ENCODE results near the gene UBAP1. TPM values are rescaled to one million over a fixed set of nuclear protein-coding genes. Genes with fewer than 3 reads are reported as not detected.

The UBAP1 gene
- total RNA-seq, 1 donor from 2014 or later: 51.9 TPM

GRCh38 chr9:34157898-34158297 is 20.9 kb upstream of the UBAP1 start:
- no peaks in the 10 kb centered on the region for H3K9me3 ChIP-seq
- DNase-seq (no peak), ATAC-seq (no peak)
- no peak overlapping the region for H3K27ac ChIP-seq
- no peak overlapping the region for H3K4me3 ChIP-seq
- no peaks in the 10 kb centered on the region for H3K27me3 ChIP-seq
- TF ChIP-seq CTCF (IDR thresholded peaks at IDR 0.05): no peak
- H3K4me1 ChIP-seq: no peaks in the 10 kb centered on the region
- intact Hi-C loops (cut with DNase I): no loop called here
- no peaks in the 10 kb centered on the region for H3K36me3 ChIP-seq

DNA sequence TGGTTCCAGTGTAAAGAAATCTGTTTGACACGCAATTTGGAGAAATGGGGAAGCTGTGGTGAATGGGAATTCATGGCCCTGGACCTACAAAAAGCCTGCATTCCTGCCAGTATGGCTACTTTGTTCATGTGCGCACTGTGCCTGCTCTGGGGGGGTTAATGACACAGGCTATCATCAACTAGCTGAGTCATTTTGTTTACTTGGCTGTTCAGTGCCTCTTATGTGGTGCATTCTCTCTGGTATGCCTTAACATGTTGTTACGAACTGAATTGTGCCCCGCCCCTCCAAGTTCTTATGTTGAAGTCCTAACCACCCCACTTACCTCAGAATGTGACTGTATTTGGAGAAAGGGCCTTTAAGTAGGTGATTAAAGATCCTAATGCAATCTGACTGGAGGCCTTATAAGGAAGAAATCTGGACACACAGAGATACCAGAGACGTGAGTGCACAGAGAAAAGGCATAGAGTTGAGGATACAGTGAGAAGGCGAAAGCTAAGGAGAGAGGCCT is 20.4 kb upstream of the UBAP1 start:
- intact Hi-C loops (cut with DNase I): no loop called here
- Histone ChIP-seq H3K27me3 (no peaks in the 10 kb centered on the region), H3K27ac (peak overlapping the region; percentile 56), H3K36me3 (no peaks in the 10 kb centered on the region), H3K9me3 (no peaks in the 10 kb centered on the region), H3K4me1 (no peaks in the 10 kb centered on the region), H3K4me3 (no peak overlapping the region)
- TF ChIP-seq CTCF (IDR thresholded peaks at IDR 0.05): no peak
- ATAC-seq: peak; percentile 93
- DNase-seq: no peak

DNA sequence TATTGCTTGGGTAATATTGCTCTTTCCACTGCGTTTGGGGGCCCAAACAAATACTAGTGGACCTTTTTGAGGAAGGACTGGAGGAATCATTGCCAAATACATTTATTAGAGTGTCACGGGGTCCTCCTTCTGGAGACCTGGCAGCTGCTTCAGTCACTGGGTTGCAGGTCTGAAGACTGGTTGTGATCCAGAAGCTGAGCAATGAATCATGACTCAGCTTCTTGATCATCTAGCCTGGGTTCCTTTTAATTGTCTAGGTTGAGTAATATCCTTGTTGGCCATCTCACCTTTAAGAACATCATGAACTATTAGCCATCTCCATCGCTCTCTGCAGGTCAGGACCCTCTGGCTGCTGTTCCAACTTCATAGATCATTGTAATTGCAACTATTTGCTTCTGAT is 15.4 kb upstream of the UBAP1 start:
- peak; percentile 18 for DNase-seq
- peak; percentile 40 for ATAC-seq
- Histone ChIP-seq H3K36me3 (no peaks in the 10 kb centered on the region), H3K27me3 (no peaks in the 10 kb centered on the region), H3K9me3 (no peaks in the 10 kb centered on the region), H3K27ac (no peak overlapping the region), H3K4me1 (no peaks in the 10 kb centered on the region), H3K4me3 (no peak overlapping the region)
- no peak for TF ChIP-seq CTCF (IDR thresholded peaks at IDR 0.05)
- intact Hi-C loops (cut with DNase I): no loop called here

DNA sequence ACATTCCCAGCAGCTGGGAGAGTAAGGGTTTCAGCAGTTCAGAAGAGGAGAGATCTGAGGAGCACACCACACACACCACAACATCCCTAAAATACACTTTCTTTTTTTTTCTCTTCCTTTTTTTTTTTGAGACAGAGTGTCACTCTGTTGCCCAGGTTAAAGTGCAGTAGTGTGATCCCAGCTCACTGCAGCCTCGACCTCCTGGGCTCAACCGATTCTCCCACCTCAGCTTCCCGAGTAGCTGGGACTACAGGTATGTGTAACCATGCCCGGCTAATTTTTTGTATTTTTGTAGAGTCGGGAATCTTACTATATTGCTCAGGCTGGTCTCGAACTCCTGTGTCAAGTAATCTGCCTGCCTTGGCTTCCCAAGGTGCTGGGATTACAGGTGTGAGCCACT is 9.7 kb upstream of the UBAP1 start:
- intact Hi-C loops (cut with DNase I): no loop called here

DNA sequence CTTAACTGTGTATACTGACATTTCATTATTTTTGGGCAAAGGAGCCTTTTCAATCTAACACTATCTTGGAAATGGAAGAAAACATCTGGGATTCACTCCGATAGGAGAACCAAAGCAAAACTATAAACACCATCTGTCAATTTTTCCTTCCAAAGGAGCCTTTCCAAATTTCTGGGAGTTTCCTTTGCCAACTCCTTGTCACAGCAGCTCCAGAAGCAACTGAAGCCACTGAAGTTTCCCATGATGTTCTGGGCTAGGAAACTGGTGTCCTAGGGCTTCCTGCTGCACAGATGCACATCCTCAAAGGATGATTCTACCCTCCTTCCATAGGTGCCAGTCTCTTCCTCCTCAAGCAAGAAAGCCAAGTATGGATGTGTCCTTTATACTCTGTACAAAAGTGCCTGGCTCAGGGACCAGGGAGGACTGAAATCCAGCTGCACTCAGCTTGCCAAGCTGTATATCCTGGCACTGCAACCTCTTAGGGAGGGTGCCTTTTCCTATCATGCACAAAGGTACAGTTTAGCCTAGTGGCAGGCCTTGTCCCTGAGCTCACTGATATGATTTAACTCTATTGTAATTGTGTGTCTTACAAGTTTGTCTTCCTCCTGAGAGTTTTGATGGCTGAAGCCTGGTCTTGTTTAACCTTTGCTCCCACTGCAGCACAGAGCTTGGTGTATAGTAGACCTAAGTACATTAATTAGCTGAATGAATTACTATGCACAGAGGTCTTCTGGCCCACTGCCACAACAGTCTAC is 8.4 kb upstream of the UBAP1 start:
- no peaks in the 10 kb centered on the region for H3K36me3 ChIP-seq
- H3K4me1 ChIP-seq: no peaks in the 10 kb centered on the region
- H3K27me3 ChIP-seq: no peaks in the 10 kb centered on the region
- no peaks in the 10 kb centered on the region for H3K9me3 ChIP-seq
- no peak overlapping the region for H3K4me3 ChIP-seq
- no peak overlapping the region for H3K27ac ChIP-seq
- intact Hi-C loops (cut with DNase I): no loop called here
- ATAC-seq: peak; percentile 19
- no peak for TF ChIP-seq CTCF (IDR thresholded peaks at IDR 0.05)
- DNase-seq: no peak

More for the DNA sequence above, 9.7 kb upstream of the UBAP1 start:
- no peaks in the 10 kb centered on the region for H3K27me3 ChIP-seq
- H3K4me3 ChIP-seq: no peak overlapping the region
- DNase-seq: peak; percentile 7
- H3K27ac ChIP-seq: no peak overlapping the region
- H3K9me3 ChIP-seq: no peaks in the 10 kb centered on the region
- no peak for ATAC-seq
- no peaks in the 10 kb centered on the region for H3K36me3 ChIP-seq
- H3K4me1 ChIP-seq: no peaks in the 10 kb centered on the region
- no peak for TF ChIP-seq CTCF (IDR thresholded peaks at IDR 0.05)

Measured in upper lobe of right lung (tissue), 1 donor.